Breast epithelium (tissue), 3 donors: Measurements from ENCODE around the gene TMEM242.

Source experiments
- POLR2A ChIP-seq: fragments of 450-650 bp; IDR thresholded peaks from one replicate; pipeline ENCODE4 v1.6.1; 2016; ENCODE audit warnings: antibody characterized with exemption, mild to moderate bottlenecking, moderate library complexity
- TF ChIP-seq, protein P1 (sequence below), 3 donors: fragments of 450-650 bp; IDR thresholded peaks; one replicate each; pipeline ENCODE4 v1.5.1; 2016 to 2017; ENCODE audit warnings: antibody characterized with exemption in 3 of 3, mild to moderate bottlenecking in 3 of 3, moderate library complexity in 3 of 3

DNA sequence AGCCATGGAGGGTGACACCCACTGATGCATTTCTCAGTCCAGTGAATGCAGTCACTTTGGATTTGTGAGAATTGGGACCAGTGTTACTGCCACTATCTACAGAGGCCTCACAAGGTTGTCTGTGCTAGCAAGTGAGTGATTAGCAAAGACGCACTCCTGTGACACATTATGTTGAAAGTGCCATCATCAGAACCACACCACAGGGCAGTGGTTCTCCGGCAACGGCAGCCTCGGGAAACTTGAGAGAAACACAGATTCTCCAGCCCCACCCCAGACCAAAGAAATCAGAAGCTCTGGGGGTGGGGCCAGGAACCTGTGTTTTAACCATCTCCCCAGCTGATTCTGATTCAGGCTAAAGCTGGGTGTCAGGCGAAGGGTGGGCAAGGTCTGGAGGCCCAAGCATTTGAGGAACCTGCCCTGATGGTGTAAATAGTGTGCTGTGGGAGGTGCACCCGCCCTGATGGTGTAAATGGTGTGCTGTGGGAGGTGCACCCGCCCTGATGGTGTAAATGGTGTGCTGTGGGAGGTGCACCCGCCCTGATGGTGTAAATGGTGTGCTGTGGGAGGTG, 39.9 kb downstream of the TMEM242 start:
- TF ChIP-seq, protein P1, sequence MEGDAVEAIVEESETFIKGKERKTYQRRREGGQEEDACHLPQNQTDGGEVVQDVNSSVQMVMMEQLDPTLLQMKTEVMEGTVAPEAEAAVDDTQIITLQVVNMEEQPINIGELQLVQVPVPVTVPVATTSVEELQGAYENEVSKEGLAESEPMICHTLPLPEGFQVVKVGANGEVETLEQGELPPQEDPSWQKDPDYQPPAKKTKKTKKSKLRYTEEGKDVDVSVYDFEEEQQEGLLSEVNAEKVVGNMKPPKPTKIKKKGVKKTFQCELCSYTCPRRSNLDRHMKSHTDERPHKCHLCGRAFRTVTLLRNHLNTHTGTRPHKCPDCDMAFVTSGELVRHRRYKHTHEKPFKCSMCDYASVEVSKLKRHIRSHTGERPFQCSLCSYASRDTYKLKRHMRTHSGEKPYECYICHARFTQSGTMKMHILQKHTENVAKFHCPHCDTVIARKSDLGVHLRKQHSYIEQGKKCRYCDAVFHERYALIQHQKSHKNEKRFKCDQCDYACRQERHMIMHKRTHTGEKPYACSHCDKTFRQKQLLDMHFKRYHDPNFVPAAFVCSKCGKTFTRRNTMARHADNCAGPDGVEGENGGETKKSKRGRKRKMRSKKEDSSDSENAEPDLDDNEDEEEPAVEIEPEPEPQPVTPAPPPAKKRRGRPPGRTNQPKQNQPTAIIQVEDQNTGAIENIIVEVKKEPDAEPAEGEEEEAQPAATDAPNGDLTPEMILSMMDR (IDR thresholded peaks at IDR 0.05) = no peak
- no peak for TF ChIP-seq POLR2A
